Ishikawa (cell line): Measurements from ENCODE around the gene BCKDK.

ENCODE experiments used
- CEBPB ChIP-seq: IDR thresholded peaks from 2 replicates; pipeline ENCODE4 v1.6.1; 2012
- CREB1 ChIP-seq: IDR thresholded peaks from 2 replicates; pipeline ENCODE4 v1.6.1; 2012; ENCODE audit warnings: low read depth
- EGR1 ChIP-seq: IDR thresholded peaks from 2 replicates; pipeline ENCODE4 v1.6.1; 2012
- EP300 ChIP-seq: IDR thresholded peaks from 2 replicates; pipeline ENCODE4 v1.6.1; 2012; ENCODE audit warnings: borderline replicate concordance
- FOXM1 ChIP-seq: IDR thresholded peaks from 2 replicates; pipeline ENCODE4 v1.6.1; 2012; ENCODE audit warnings: low read depth, borderline replicate concordance
- NFIC ChIP-seq: IDR thresholded peaks from 2 replicates; pipeline ENCODE4 v1.6.1; 2012
- RAD21 ChIP-seq: IDR thresholded peaks from 2 replicates; pipeline ENCODE4 v1.6.1; 2012; ENCODE audit warnings: low read depth
- TAF1 ChIP-seq: IDR thresholded peaks from 2 replicates; pipeline ENCODE4 v1.6.1; 2012; ENCODE audit warnings: low read depth, mild to moderate bottlenecking
- TCF12 ChIP-seq: IDR thresholded peaks from 2 replicates; pipeline ENCODE4 v1.6.1; 2012; ENCODE audit warnings: low read depth
- TEAD4 ChIP-seq: IDR thresholded peaks from 2 replicates; pipeline ENCODE4 v1.6.1; 2012
- YY1 ChIP-seq: IDR thresholded peaks from 2 replicates; pipeline ENCODE4 v1.6.1; 2012; ENCODE audit warnings: low read depth
- ZBTB7A ChIP-seq: IDR thresholded peaks from 2 replicates; pipeline ENCODE4 v1.6.1; 2012; ENCODE audit warnings: low read depth
- TF ChIP-seq, protein P1 (sequence below): IDR thresholded peaks from 2 replicates; pipeline ENCODE4 v1.6.1; 2012; ENCODE audit warnings: low read depth, mild to moderate bottlenecking
- TF ChIP-seq, protein P2 (sequence below): IDR thresholded peaks from 2 replicates; pipeline ENCODE4 v1.6.1; 2012
- TF ChIP-seq, protein P3 (sequence below): IDR thresholded peaks from 2 replicates; pipeline ENCODE4 v1.6.1; 2012

Gene BCKDK

DNA sequence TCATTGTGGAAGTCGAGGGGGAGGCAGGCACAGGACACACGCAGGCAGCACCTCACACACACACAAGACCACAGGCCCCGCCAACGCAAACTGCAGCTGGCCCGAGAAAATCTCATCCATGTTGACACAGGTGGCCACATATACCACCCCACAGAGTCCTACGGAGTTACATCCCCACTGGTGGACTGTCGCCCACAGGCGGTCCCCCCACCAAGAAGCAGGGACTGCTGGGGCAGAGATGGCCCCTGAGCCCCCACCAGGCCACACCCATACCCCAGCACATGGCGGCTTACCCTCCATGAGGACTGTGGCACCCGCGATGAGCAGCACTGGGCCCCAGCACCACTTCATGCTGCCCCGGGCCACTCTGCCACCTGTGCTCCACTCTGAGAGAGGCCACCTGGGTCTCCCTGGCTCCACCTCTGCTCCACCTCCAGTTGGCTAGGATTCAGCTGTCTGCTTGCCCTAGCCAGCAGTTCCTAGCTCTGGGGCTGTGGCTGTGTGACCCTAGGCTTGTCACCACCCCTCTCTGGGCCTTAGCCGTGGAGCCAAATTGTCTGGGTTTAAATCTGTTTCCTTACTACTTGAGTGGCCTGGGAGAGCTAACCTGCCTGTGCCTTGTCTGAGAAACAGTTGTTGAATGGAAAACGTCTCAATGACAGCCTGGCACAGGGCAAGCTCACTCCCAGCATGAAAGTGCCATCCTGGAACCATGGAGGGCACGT lies 19.6 kb upstream of the BCKDK start, which contains the start of gene PRSS53:
Gene PRSS53, minus strand, starts transcription at position 485 of the 725 bp plus-strand sequence. Its CDS starts 134 bp downstream, at position 351.
- TF ChIP-seq, protein P1, sequence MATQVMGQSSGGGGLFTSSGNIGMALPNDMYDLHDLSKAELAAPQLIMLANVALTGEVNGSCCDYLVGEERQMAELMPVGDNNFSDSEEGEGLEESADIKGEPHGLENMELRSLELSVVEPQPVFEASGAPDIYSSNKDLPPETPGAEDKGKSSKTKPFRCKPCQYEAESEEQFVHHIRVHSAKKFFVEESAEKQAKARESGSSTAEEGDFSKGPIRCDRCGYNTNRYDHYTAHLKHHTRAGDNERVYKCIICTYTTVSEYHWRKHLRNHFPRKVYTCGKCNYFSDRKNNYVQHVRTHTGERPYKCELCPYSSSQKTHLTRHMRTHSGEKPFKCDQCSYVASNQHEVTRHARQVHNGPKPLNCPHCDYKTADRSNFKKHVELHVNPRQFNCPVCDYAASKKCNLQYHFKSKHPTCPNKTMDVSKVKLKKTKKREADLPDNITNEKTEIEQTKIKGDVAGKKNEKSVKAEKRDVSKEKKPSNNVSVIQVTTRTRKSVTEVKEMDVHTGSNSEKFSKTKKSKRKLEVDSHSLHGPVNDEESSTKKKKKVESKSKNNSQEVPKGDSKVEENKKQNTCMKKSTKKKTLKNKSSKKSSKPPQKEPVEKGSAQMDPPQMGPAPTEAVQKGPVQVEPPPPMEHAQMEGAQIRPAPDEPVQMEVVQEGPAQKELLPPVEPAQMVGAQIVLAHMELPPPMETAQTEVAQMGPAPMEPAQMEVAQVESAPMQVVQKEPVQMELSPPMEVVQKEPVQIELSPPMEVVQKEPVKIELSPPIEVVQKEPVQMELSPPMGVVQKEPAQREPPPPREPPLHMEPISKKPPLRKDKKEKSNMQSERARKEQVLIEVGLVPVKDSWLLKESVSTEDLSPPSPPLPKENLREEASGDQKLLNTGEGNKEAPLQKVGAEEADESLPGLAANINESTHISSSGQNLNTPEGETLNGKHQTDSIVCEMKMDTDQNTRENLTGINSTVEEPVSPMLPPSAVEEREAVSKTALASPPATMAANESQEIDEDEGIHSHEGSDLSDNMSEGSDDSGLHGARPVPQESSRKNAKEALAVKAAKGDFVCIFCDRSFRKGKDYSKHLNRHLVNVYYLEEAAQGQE: no peak

DNA sequence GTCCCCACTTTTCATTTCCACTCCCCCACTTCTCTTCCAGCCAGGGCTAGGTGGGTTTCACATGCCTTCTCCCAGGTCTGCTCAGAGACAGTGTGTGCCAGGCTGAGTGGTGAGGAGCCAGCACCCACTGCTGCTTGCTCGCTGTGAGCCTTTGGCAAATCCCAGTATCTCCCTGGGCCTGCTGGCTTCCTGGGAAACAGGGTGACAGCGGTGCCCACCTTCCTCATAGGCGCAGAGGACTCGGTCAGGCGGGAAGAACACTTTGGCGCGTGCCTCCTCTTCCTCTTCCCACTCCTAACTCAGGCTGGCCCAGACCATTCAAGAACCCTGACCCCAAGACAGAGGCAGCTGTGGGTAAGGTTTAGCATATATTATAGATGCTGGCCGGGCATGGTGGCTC lies 19.0 kb upstream of the BCKDK start:
- no peak for TF ChIP-seq TCF12
- no peak for TF ChIP-seq CEBPB
- no peak for TF ChIP-seq TEAD4
- TF ChIP-seq, protein P2, sequence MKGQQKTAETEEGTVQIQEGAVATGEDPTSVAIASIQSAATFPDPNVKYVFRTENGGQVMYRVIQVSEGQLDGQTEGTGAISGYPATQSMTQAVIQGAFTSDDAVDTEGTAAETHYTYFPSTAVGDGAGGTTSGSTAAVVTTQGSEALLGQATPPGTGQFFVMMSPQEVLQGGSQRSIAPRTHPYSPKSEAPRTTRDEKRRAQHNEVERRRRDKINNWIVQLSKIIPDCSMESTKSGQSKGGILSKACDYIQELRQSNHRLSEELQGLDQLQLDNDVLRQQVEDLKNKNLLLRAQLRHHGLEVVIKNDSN: no peak
- TF ChIP-seq, protein P3, sequence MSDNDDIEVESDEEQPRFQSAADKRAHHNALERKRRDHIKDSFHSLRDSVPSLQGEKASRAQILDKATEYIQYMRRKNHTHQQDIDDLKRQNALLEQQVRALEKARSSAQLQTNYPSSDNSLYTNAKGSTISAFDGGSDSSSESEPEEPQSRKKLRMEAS: no peak

DNA sequence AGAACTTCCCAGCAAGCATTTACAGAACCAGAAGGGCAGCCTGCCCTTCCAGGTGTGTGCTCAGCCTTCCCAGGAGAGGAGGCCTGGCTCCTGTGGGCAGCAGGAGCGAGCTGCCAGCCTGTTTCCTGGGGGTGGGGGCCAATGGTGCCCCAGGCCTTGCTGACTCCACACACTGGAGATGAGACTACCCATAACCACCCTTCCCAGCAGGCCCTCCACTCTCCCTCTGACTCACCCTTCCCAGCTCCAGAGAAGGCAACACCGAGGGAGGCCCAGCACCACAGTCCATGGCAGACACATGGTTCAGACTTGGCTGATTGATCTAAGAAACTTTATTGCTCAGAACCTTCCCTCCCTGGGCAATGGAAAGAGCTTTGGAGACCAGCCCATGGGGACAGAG lies 17.6 kb upstream of the BCKDK start:
- TF ChIP-seq, protein P2: no peak
- TF ChIP-seq, protein P1: no peak
- TF ChIP-seq CEBPB (no peak), EGR1 (no peak), FOXM1 (no peak), CREB1 (no peak), EP300 (no peak), NFIC (no peak), TAF1 (no peak), RAD21 (no peak)

DNA sequence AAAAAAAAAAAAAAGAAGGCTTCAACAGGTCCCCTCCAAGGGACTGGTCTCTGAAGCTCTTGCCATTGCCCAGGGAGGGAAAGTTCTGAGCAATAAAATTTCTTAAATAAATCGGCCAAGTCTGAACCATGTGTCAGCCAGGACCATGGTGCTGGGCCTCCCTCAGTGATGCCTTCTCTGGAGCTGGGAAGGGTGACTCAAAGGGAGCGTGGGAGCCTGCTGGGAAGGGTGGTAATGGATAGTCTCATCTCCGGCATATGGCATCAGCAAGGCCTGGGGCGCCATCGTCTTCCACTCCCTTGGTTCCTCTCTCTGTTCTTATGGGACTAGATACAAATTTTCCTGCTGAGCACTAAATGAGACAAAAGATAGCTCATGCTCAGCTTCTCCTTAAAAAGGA lies 15.9 kb upstream of the BCKDK start:
- TF ChIP-seq CEBPB: no peak
- TF ChIP-seq, protein P2: no peak
- TF ChIP-seq EGR1: no peak
- no peak for TF ChIP-seq CREB1
- no peak for TF ChIP-seq RAD21

DNA sequence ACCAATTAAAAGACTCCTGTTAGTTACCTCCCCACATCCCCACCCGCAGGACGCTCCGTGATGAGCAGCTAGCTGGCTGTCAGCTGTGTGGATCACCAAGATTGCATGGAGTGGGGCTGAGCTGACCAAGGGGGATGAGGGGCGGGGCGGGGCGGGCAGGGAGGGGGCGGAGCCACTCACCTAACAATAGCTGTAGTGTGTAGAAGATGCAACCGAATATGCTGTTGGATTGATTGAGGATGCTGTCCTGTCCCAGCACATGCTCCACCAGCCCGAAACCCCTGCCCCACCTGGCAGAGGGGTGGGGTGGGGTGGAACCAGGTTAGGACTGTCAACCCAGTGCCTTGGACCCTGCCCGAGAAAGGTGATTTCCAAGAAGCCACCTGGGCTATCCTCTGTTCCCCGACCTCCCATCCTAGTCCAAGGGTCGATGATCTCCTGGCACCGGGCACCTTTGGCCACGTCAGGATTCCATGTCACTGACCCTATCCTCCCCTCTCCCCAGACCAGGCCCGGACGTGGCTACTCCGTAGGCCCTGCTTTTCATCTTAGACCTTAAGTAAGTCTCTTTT lies 15.0 kb upstream of the BCKDK start:
- TF ChIP-seq, protein P1: no peak
- TF ChIP-seq YY1 (no peak), ZBTB7A (no peak), EGR1 (no peak), TEAD4 (no peak)
